GM21381 (cell line): ENCODE measurements around the gene ISM1.

ENCODE experiments used
- ATAC-seq: cut with Tn5 transposase; IDR thresholded peaks from one replicate; pipeline ENCODE4 v1.9.1; 2021; ENCODE audit warnings: mild to moderate bottlenecking, moderate library complexity; ENCODE audit not compliant: unreplicated experiment

The ISM1 gene

GRCh38 chr20:13302647-13303450 lies 81.8 kb downstream of the ISM1 start:
- peak; percentile 79 for ATAC-seq

- ATAC-seq = no peak
Observed at GRCh38 chr20:13305284-13305683, 84.2 kb downstream of the ISM1 start.

- no peak for ATAC-seq
Observed at GRCh38 chr20:13307562-13308163, 86.6 kb downstream of the ISM1 start.

GRCh38 chr20:13312300-13312699 lies 91.2 kb downstream of the ISM1 start:
- ATAC-seq = no peak

GRCh38 chr20:13313201-13313600 lies 92.1 kb downstream of the ISM1 start:
- no peak for ATAC-seq

GRCh38 chr20:13317439-13317838 lies 96.4 kb downstream of the ISM1 start:
- no peak for ATAC-seq

- ATAC-seq = no peak
Observed at GRCh38 chr20:13318871-13319521, 97.9 kb downstream of the ISM1 start.

- ATAC-seq = no peak
Observed at GRCh38 chr20:13320702-13321101, 99.6 kb downstream of the ISM1 start.

GRCh38 chr20:13321416-13321815 lies 100.3 kb downstream of the ISM1 start:
- no peak for ATAC-seq

GRCh38 chr20:13322198-13322597 lies 101.1 kb downstream of the ISM1 start:
- ATAC-seq = no peak

GRCh38 chr20:13322621-13323020 lies 101.5 kb downstream of the ISM1 start:
- ATAC-seq = no peak

- no peak for ATAC-seq
Observed at GRCh38 chr20:13325033-13325432, 104.0 kb downstream of the ISM1 start.

- no peak for ATAC-seq
Observed at GRCh38 chr20:13325796-13326340, 104.8 kb downstream of the ISM1 start.

- ATAC-seq = no peak
Observed at GRCh38 chr20:13331536-13331935, 110.5 kb downstream of the ISM1 start.

- no peak for ATAC-seq
Observed at GRCh38 chr20:13333036-13333435, 112.0 kb downstream of the ISM1 start.

GRCh38 chr20:13333793-13334192 lies 112.7 kb downstream of the ISM1 start:
- no peak for ATAC-seq

GRCh38 chr20:13336308-13337089 lies 115.4 kb downstream of the ISM1 start:
- peak; percentile 68 for ATAC-seq

- ATAC-seq = no peak
Observed at GRCh38 chr20:13337090-13337784, 116.2 kb downstream of the ISM1 start.

- ATAC-seq = no peak
Observed at GRCh38 chr20:13338097-13338661, 117.1 kb downstream of the ISM1 start.

GRCh38 chr20:13338999-13339411 lies 117.9 kb downstream of the ISM1 start:
- ATAC-seq = no peak
